Measurements from ENCODE around the gene SCAMP2. TPM values are rescaled to one million over a fixed set of nuclear protein-coding genes. Genes with fewer than 3 reads are reported as not detected.

The SCAMP2 gene
- total RNA-seq, 1 experiment from 2014 or later, result 121 TPM

DNA sequence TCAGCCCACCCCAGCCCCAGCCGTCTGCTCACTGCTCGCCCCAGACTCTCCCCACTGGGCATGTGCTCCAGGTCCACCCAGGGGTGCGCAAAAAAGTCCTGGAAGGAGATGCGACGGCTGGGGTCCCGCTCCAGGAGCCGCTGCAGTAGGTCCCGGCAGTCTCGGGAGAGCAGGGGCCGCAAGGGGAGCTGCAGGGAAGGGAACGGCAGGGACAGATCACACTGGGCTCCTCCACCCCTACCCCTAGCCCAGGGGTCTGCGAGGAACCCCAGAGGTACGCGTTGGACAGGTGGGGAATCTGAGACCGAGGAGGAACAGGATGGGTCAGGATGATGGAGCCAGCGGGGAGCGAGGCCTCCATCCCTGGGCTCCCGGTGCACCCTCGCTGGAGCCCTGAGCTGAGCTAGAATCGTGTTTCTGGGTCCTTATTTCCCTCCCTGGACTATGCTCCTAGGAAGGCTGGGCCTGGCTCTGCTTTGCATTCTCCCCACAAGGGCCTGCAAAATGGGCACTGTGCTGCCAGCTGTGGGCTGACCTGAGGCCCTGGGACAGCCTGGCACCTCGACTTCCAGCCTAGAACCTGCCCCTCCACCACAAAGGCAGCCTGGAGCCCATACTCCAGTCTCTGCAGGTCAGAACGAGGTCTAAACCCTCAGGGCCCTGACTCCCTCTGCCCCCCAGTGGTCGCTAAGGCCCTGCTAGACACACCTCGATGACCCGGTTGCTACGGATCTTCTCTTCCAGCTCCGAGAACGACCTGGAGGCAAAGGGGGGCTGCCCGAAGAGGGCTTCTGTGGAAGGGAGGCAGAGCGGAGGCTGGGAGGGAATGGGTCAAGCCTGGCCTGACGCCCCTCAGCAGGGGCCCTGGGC is 33.4 kb downstream of the SCAMP2 start:
- Histone ChIP-seq H3K4me3 (ENCODE audit: low read depth in 2 of 2, low read length in 2 of 2) (no peak overlapping the region), H3K27me3 (ENCODE audit: control insufficient read depth, insufficient read depth, low read length) (no peaks in the 10 kb centered on the region), H3K4me1 (ENCODE audit: control insufficient read depth, insufficient read depth, low read length) (peaks cover 19% of the 10 kb centered on the region), H3K9me3 (ENCODE audit: control insufficient read depth, insufficient read depth, low read depth, low read length) (no peaks in the 10 kb centered on the region), H3K36me3 (ENCODE audit: control insufficient read depth, insufficient read depth, low read length) (no peaks in the 10 kb centered on the region; the same call in 1 of the 2 replicates), H3K27ac (ENCODE audit: low read length) (no peak overlapping the region)
- BruUV-seq (replicated peaks), result no TSS peak
- in situ Hi-C loops (cut with HindIII; ENCODE audit: low pct_unique_long_range_greater_than_20kb, low sequenced_read_pairs), result no loop called here
- intact Hi-C loops (cut with micrococcal nuclease; ENCODE audit: unreplicated experiment), result loop anchor here (10.0 kb wide), 1 partner anchor 65 kb away; no protein-coding TSS in a partner anchor
- ATAC-seq (no peak), DNase-seq (ENCODE audit: low read depth, low spot score) (no peak)
- ChIA-PET CTCF (no interaction called here), POLR2A (interaction anchor here (0.5 kb wide), 1 partner anchor 30 kb away, joined by 3 read pairs; no protein-coding TSS in a partner anchor)
- TF ChIP-seq SIN3A (IDR thresholded peaks at IDR 0.05; ENCODE audit: borderline replicate concordance, insufficient read depth, low read depth, low read length) (no peak), TCF7L2 (IDR thresholded peaks at IDR 0.05; ENCODE audit: low read depth, low read length) (no peak), POLR2AphosphoS5 (IDR thresholded peaks at IDR 0.05; ENCODE audit: low read depth, low read length) (no peak)
- TF ChIP-seq, protein P1, sequence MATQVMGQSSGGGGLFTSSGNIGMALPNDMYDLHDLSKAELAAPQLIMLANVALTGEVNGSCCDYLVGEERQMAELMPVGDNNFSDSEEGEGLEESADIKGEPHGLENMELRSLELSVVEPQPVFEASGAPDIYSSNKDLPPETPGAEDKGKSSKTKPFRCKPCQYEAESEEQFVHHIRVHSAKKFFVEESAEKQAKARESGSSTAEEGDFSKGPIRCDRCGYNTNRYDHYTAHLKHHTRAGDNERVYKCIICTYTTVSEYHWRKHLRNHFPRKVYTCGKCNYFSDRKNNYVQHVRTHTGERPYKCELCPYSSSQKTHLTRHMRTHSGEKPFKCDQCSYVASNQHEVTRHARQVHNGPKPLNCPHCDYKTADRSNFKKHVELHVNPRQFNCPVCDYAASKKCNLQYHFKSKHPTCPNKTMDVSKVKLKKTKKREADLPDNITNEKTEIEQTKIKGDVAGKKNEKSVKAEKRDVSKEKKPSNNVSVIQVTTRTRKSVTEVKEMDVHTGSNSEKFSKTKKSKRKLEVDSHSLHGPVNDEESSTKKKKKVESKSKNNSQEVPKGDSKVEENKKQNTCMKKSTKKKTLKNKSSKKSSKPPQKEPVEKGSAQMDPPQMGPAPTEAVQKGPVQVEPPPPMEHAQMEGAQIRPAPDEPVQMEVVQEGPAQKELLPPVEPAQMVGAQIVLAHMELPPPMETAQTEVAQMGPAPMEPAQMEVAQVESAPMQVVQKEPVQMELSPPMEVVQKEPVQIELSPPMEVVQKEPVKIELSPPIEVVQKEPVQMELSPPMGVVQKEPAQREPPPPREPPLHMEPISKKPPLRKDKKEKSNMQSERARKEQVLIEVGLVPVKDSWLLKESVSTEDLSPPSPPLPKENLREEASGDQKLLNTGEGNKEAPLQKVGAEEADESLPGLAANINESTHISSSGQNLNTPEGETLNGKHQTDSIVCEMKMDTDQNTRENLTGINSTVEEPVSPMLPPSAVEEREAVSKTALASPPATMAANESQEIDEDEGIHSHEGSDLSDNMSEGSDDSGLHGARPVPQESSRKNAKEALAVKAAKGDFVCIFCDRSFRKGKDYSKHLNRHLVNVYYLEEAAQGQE (IDR thresholded peaks at IDR 0.05; ENCODE audit: insufficient read depth in 1 of 2, low read depth in 2 of 2, low read length in 1 of 2), result no peak
- TF ChIP-seq, protein P2, sequence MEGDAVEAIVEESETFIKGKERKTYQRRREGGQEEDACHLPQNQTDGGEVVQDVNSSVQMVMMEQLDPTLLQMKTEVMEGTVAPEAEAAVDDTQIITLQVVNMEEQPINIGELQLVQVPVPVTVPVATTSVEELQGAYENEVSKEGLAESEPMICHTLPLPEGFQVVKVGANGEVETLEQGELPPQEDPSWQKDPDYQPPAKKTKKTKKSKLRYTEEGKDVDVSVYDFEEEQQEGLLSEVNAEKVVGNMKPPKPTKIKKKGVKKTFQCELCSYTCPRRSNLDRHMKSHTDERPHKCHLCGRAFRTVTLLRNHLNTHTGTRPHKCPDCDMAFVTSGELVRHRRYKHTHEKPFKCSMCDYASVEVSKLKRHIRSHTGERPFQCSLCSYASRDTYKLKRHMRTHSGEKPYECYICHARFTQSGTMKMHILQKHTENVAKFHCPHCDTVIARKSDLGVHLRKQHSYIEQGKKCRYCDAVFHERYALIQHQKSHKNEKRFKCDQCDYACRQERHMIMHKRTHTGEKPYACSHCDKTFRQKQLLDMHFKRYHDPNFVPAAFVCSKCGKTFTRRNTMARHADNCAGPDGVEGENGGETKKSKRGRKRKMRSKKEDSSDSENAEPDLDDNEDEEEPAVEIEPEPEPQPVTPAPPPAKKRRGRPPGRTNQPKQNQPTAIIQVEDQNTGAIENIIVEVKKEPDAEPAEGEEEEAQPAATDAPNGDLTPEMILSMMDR (IDR thresholded peaks at IDR 0.05), result peak; percentile 47

DNA sequence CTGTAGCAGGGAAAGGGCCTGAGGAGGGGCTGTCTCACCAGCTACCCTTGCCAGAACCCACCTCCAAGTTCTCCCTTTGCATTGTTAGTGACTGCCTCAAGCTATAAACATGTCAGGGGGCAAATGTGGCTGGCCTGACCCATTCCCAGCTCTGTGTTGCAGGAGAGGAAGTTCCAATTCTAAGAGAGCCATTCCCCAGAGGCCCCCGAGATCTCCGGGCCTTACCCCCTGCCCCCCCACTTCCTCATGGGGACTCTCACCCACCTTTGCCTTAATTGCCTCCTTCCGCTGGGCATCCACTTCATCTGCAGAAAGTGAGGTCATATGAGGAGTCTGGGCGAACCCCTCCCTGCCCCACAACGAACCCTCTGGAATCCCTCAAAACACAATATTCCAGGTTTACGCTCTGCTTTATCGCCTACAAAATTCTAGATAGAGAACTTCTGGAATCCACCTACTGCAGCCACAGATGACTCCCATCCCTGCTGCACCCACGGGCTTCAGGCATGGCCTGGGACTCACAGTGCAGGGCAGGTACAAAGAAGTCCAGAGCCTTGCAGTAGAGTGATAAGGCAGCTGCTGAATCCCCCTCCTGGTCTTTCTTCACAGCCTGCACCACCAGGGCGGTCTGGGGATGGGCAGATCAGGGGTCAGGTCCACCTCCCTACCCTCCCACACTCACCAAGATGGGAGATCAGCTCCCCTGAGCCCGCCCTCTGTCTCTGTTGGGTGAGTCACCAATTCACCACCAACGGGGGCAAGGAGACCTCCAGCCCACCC is 34.2 kb downstream of the SCAMP2 start:
- no peak for TF ChIP-seq TCF7L2 (IDR thresholded peaks at IDR 0.05; ENCODE audit: low read depth, low read length)
- TF ChIP-seq, protein P1 (IDR thresholded peaks at IDR 0.05; ENCODE audit: insufficient read depth in 1 of 2, low read depth in 2 of 2, low read length in 1 of 2), result no peak
- TF ChIP-seq, protein P2 (IDR thresholded peaks at IDR 0.05), result no peak
- no peak for TF ChIP-seq POLR2AphosphoS5 (IDR thresholded peaks at IDR 0.05; ENCODE audit: low read depth, low read length)
- TF ChIP-seq SIN3A (IDR thresholded peaks at IDR 0.05; ENCODE audit: borderline replicate concordance, insufficient read depth, low read depth, low read length), result no peak
- H3K27ac ChIP-seq (ENCODE audit: low read length), result no peak overlapping the region
- POLR2A ChIA-PET, result interaction anchor here (1.0 kb wide), 1 partner anchor 172 kb away, joined by 3 read pairs; no protein-coding TSS in a partner anchor
- ATAC-seq (no peak), DNase-seq (ENCODE audit: low read depth, low spot score) (no peak)
- H3K4me3 ChIP-seq (ENCODE audit: low read depth in 2 of 2, low read length in 2 of 2), result no peak overlapping the region
- no peaks in the 10 kb centered on the region for H3K9me3 ChIP-seq (ENCODE audit: control insufficient read depth, insufficient read depth, low read depth, low read length)
- CTCF ChIA-PET, result no interaction called here
- in situ Hi-C loops (cut with HindIII; ENCODE audit: low pct_unique_long_range_greater_than_20kb, low sequenced_read_pairs), result no loop called here
- BruUV-seq (replicated peaks), result no TSS peak
- H3K36me3 ChIP-seq (ENCODE audit: control insufficient read depth, insufficient read depth, low read length), result no peaks in the 10 kb centered on the region; the same call in 1 of the 2 replicates
- intact Hi-C loops (cut with micrococcal nuclease; ENCODE audit: unreplicated experiment), result loop anchor here (10.0 kb wide), 1 partner anchor 64 kb away; no protein-coding TSS in a partner anchor
- H3K4me1 ChIP-seq (ENCODE audit: control insufficient read depth, insufficient read depth, low read length), result peaks cover 19% of the 10 kb centered on the region
- no peaks in the 10 kb centered on the region for H3K27me3 ChIP-seq (ENCODE audit: control insufficient read depth, insufficient read depth, low read length)
